ENCODE measurements around the gene COQ10A. TPM values are rescaled to one million over a fixed set of nuclear protein-coding genes. Genes with fewer than 3 reads are reported as not detected.

Gene COQ10A
- polyA plus RNA-seq, 1 donor (not counting 4 experiments of a cell fraction or from before 2014, with no cell fraction given): 11.6 TPM

- Histone ChIP-seq H3K36me3 (ENCODE audit: control insufficient read depth in 2 of 2, extremely low read depth in 1 of 2, insufficient read depth in 2 of 2, low read length in 2 of 2) (peaks cover 12 to 14% of the 10 kb centered on the region in 2 experiments), H3K9me1 (ENCODE audit: control insufficient read depth, extremely low read depth, insufficient read depth, low read length) (no peaks in the 10 kb centered on the region), H4K20me1 (ENCODE audit: control insufficient read depth, extremely low read depth, insufficient read depth, low read length) (no peaks in the 10 kb centered on the region), H3K9me3 (ENCODE audit: control insufficient read depth, low read depth, low read length) (no peaks in the 10 kb centered on the region), H3K4me3 (ENCODE audit: control insufficient read depth in 2 of 3, extremely low read depth in 1 of 3, insufficient read depth in 2 of 3, low read depth in 1 of 3, low read length in 3 of 3) (peak within 1 kb of the TSS; percentile 76 to 95 (median 84)), H3K27me3 (ENCODE audit: control insufficient read depth, extremely low read depth, insufficient read depth, low read length) (no peaks in the 10 kb centered on the region), H2AFZ (ENCODE audit: control insufficient read depth, low read length) (peak within 1 kb of the TSS; percentile 83), H3K4me2 (ENCODE audit: control insufficient read depth, extremely low read depth, insufficient read depth, low read depth, low read length) (peak within 1 kb of the TSS; percentile 97), H3K27ac (ENCODE audit: control insufficient read depth, insufficient read depth, low read length) (peak within 1 kb of the TSS; percentile 84), H3K79me2 (ENCODE audit: control insufficient read depth, insufficient read depth, low read length) (peaks cover 19% of the 10 kb centered on the region), H3K9ac (ENCODE audit: control insufficient read depth, extremely low read depth, insufficient read depth, low read length) (peak within 1 kb of the TSS; percentile 95), H3K4me1 (ENCODE audit: control insufficient read depth, extremely low read depth, insufficient read depth, low read length) (peaks cover 13% of the 10 kb centered on the region)
- DNase-seq (ENCODE audit: low read depth, low spot score) (peak; percentile 98), FAIRE-seq (peak; percentile 90)
- TF ChIP-seq EZH2 (IDR thresholded peaks at IDR 0.05; ENCODE audit: low read length) (no peak), CTCF (optimal IDR thresholded peaks at IDR 0.05 in 1 of 3, IDR thresholded peaks at IDR 0.05 in 1 of 3, conservative IDR thresholded peaks at IDR 0.05 in 1 of 3; ENCODE audit: extremely low read depth in 1 of 3, insufficient read depth in 2 of 3, low read length in 3 of 3) (peak in 1 of 3 experiments; percentile 56)
- dilution Hi-C loops (cut with MboI; ENCODE audit: extremely low pct_ligation_motif_present, low sequenced_read_pairs): no loop called here
These were observed 49.1 kb downstream of the COQ10A start, which contains the start of gene CNPY2 for GRCh38 chr12:56315622-56316473. TSS of gene CNPY2 (minus strand) at chr12:56315988. CDS start at chr12:56315217, 771 bp downstream.

- Histone ChIP-seq H4K20me1 (ENCODE audit: control insufficient read depth, extremely low read depth, insufficient read depth, low read length) (no peaks in the 10 kb centered on the region), H3K36me3 (ENCODE audit: control insufficient read depth in 2 of 2, extremely low read depth in 1 of 2, insufficient read depth in 2 of 2, low read length in 2 of 2) (peaks cover 8 to 9% of the 10 kb centered on the region in 2 experiments), H3K79me2 (ENCODE audit: control insufficient read depth, insufficient read depth, low read length) (peaks cover 17% of the 10 kb centered on the region), H3K4me1 (ENCODE audit: control insufficient read depth, extremely low read depth, insufficient read depth, low read length) (peaks cover 13% of the 10 kb centered on the region), H3K9me1 (ENCODE audit: control insufficient read depth, extremely low read depth, insufficient read depth, low read length) (no peaks in the 10 kb centered on the region), H3K9ac (ENCODE audit: control insufficient read depth, extremely low read depth, insufficient read depth, low read length) (no peak overlapping the region), H3K4me3 (ENCODE audit: control insufficient read depth in 2 of 3, extremely low read depth in 1 of 3, insufficient read depth in 2 of 3, low read depth in 1 of 3, low read length in 3 of 3) (no peak overlapping the region), H3K9me3 (ENCODE audit: control insufficient read depth, low read depth, low read length) (no peaks in the 10 kb centered on the region), H2AFZ (ENCODE audit: control insufficient read depth, low read length) (no peak overlapping the region), H3K4me2 (ENCODE audit: control insufficient read depth, extremely low read depth, insufficient read depth, low read depth, low read length) (no peak overlapping the region), H3K27ac (ENCODE audit: control insufficient read depth, insufficient read depth, low read length) (no peak overlapping the region), H3K27me3 (ENCODE audit: control insufficient read depth, extremely low read depth, insufficient read depth, low read length) (no peaks in the 10 kb centered on the region)
- dilution Hi-C loops (cut with MboI; ENCODE audit: extremely low pct_ligation_motif_present, low sequenced_read_pairs): no loop called here
- FAIRE-seq (no peak), DNase-seq (ENCODE audit: low read depth, low spot score) (no peak)
- TF ChIP-seq CTCF (optimal IDR thresholded peaks at IDR 0.05 in 1 of 3, IDR thresholded peaks at IDR 0.05 in 1 of 3, conservative IDR thresholded peaks at IDR 0.05 in 1 of 3; ENCODE audit: extremely low read depth in 1 of 3, insufficient read depth in 2 of 3, low read length in 3 of 3): no peak
- TF ChIP-seq EZH2 (IDR thresholded peaks at IDR 0.05; ENCODE audit: low read length): no peak
These were observed 50.9 kb downstream of the COQ10A start for GRCh38 chr12:56317675-56318074.

Other genes with a start within 250 kb of the COQ10A start
- 0.97 to 1.8 TPM (median 1.1 TPM) in 3 replicates for gene IKZF4, start 245.9 kb upstream of the COQ10A start, polyA plus RNA-seq
- gene RPS26, start 225.0 kb upstream of the COQ10A start, polyA plus RNA-seq: 663 to 1,841 TPM (median 663 TPM) in 3 replicates
- gene ERBB3, start 186.8 kb upstream of the COQ10A start, polyA plus RNA-seq: 13.6 to 19.8 TPM (median 16.4 TPM) in 3 replicates
- 247 to 505 TPM (median 480 TPM) in 3 replicates for gene PA2G4, start 162.4 kb upstream of the COQ10A start, polyA plus RNA-seq
- 7,566 to 10,481 TPM (median 10,062 TPM) in 3 replicates for gene RPL41, start 150.3 kb upstream of the COQ10A start, polyA plus RNA-seq
- 0.81 to 1.0 TPM (median 0.85 TPM) in 3 replicates for gene ZC3H10, start 148.7 kb upstream of the COQ10A start, polyA plus RNA-seq
- gene ESYT1, start 138.7 kb upstream of the COQ10A start, polyA plus RNA-seq: 140 to 205 TPM (median 141 TPM) in 3 replicates
- 42.3 to 44.9 TPM (median 44.9 TPM) in 3 replicates for gene MYL6B, start 114.4 kb upstream of the COQ10A start, polyA plus RNA-seq
- gene MYL6, start 108.6 kb upstream of the COQ10A start, polyA plus RNA-seq: 3,666 to 4,542 TPM (median 4,521 TPM) in 3 replicates
- 23.3 to 37.6 TPM (median 32.5 TPM) in 3 replicates for gene SMARCC2, start 77.5 kb upstream of the COQ10A start, polyA plus RNA-seq
- gene RNF41, start 45.0 kb upstream of the COQ10A start, polyA plus RNA-seq: 42.2 to 62.0 TPM (median 49.7 TPM) in 3 replicates
- gene NABP2, start 42.6 kb upstream of the COQ10A start, polyA plus RNA-seq: 45.6 to 53.5 TPM (median 53.0 TPM) in 3 replicates
- gene SLC39A5, start 36.9 kb upstream of the COQ10A start, polyA plus RNA-seq: 0.09 TPM in 1 of 3 replicates, not detected in the others
- 14.0 to 21.0 TPM (median 15.2 TPM) in 3 replicates for gene ANKRD52, start 8.6 kb upstream of the COQ10A start, polyA plus RNA-seq
- 54.3 to 197 TPM (median 105 TPM) in 3 replicates for gene CS, start 33.4 kb downstream of the COQ10A start, polyA plus RNA-seq
- 122 to 162 TPM (median 160 TPM) in 3 replicates for gene CNPY2, start 49.0 kb downstream of the COQ10A start, polyA plus RNA-seq
- gene PAN2, start 67.1 kb downstream of the COQ10A start, polyA plus RNA-seq: 20.0 to 26.3 TPM (median 26.2 TPM) in 3 replicates
- gene IL23A, start 71.9 kb downstream of the COQ10A start, polyA plus RNA-seq: 0.68 to 1.6 TPM (median 1.5 TPM) in 3 replicates
- gene STAT2, start 93.2 kb downstream of the COQ10A start, polyA plus RNA-seq: 95.8 to 120 TPM (median 109 TPM) in 3 replicates
- gene APOF, start 95.9 kb downstream of the COQ10A start, polyA plus RNA-seq: not detected in 3 replicates
- gene TIMELESS, start 182.5 kb downstream of the COQ10A start, polyA plus RNA-seq: 1.4 to 3.5 TPM (median 2.6 TPM) in 3 replicates
- gene MIP, start 187.7 kb downstream of the COQ10A start, polyA plus RNA-seq: not detected in 3 replicates
- gene SPRYD4, start 201.6 kb downstream of the COQ10A start, polyA plus RNA-seq: 2.1 to 3.3 TPM (median 3.1 TPM) in 3 replicates
- gene GLS2, start 221.2 kb downstream of the COQ10A start, polyA plus RNA-seq: 0.63 to 0.87 TPM (median 0.68 TPM) in 3 replicates